ENCODE measurements around the gene XPO6. TPM values are rescaled to one million over a fixed set of nuclear protein-coding genes. Genes with fewer than 3 reads are reported as not detected.
"Not testable (repeated sequence)": the region's sequence is repeated elsewhere in the genome, so short reads cannot be mapped to it uniquely, and the experiment has no call there.

Gene XPO6
- total RNA-seq, 1 donor from 2014 or later, result 232 TPM

GRCh38 chr16:28120754-28121153 is 91.0 kb downstream of the XPO6 start:
- Mint-ChIP-seq H3K36me3 (ENCODE audit: unreplicated experiment) (no peaks in the 10 kb centered on the region), H3K27ac (ENCODE audit: unreplicated experiment) (no peak overlapping the region), H3K9me3 (ENCODE audit: unreplicated experiment) (peaks cover 1% of the 10 kb centered on the region), H3K27me3 (ENCODE audit: unreplicated experiment) (peaks cover 3% of the 10 kb centered on the region), H3K4me3 (ENCODE audit: unreplicated experiment) (no peak overlapping the region), H3K4me1 (ENCODE audit: low read depth, unreplicated experiment) (peaks cover 1% of the 10 kb centered on the region)
- DNase-seq, result no peak
- no peak for TF ChIP-seq CTCF (IDR thresholded peaks at IDR 0.05; ENCODE audit: partially characterized antibody, unreplicated experiment)

GRCh38 chr16:28118637-28119036 is 93.1 kb downstream of the XPO6 start:
- Mint-ChIP-seq H3K27me3 (ENCODE audit: unreplicated experiment) (peaks cover 3% of the 10 kb centered on the region), H3K4me3 (ENCODE audit: unreplicated experiment) (no peak overlapping the region), H3K4me1 (ENCODE audit: low read depth, unreplicated experiment) (peaks cover 1% of the 10 kb centered on the region), H3K9me3 (ENCODE audit: unreplicated experiment) (peaks cover 1% of the 10 kb centered on the region), H3K36me3 (ENCODE audit: unreplicated experiment) (no peaks in the 10 kb centered on the region), H3K27ac (ENCODE audit: unreplicated experiment) (no peak overlapping the region)
- no peak for TF ChIP-seq CTCF (IDR thresholded peaks at IDR 0.05; ENCODE audit: partially characterized antibody, unreplicated experiment)
- no peak for DNase-seq

GRCh38 chr16:28117168-28117565 is 94.6 kb downstream of the XPO6 start:
- peaks cover 3% of the 10 kb centered on the region for H3K27me3 Mint-ChIP-seq (ENCODE audit: unreplicated experiment)
- TF ChIP-seq CTCF (IDR thresholded peaks at IDR 0.05; ENCODE audit: partially characterized antibody, unreplicated experiment), result no peak
- H3K27ac Mint-ChIP-seq (ENCODE audit: unreplicated experiment), result no peak overlapping the region
- H3K4me1 Mint-ChIP-seq (ENCODE audit: low read depth, unreplicated experiment), result peaks cover 1% of the 10 kb centered on the region
- peaks cover 3% of the 10 kb centered on the region for H3K9me3 Mint-ChIP-seq (ENCODE audit: unreplicated experiment)
- no peak for DNase-seq
- no peaks in the 10 kb centered on the region for H3K36me3 Mint-ChIP-seq (ENCODE audit: unreplicated experiment)
- no peak overlapping the region for H3K4me3 Mint-ChIP-seq (ENCODE audit: unreplicated experiment)

- H3K27me3 Mint-ChIP-seq (ENCODE audit: unreplicated experiment); DNase-seq; H3K9me3 Mint-ChIP-seq (ENCODE audit: unreplicated experiment); H3K36me3 Mint-ChIP-seq (ENCODE audit: unreplicated experiment); H3K27ac Mint-ChIP-seq (ENCODE audit: unreplicated experiment); H3K4me1 Mint-ChIP-seq (ENCODE audit: low read depth, unreplicated experiment); H3K4me3 Mint-ChIP-seq (ENCODE audit: unreplicated experiment): not testable (repeated sequence)
These were observed 95.9 kb downstream of the XPO6 start for GRCh38 chr16:28115866-28116265.

- Mint-ChIP-seq H3K4me3 (ENCODE audit: unreplicated experiment) (no peak overlapping the region), H3K27me3 (ENCODE audit: unreplicated experiment) (peaks cover 3% of the 10 kb centered on the region), H3K36me3 (ENCODE audit: unreplicated experiment) (no peaks in the 10 kb centered on the region), H3K9me3 (ENCODE audit: unreplicated experiment) (peaks cover 5% of the 10 kb centered on the region), H3K27ac (ENCODE audit: unreplicated experiment) (peak overlapping the region; percentile 62), H3K4me1 (ENCODE audit: low read depth, unreplicated experiment) (peaks cover 1% of the 10 kb centered on the region)
- no peak for DNase-seq
- no peak for TF ChIP-seq CTCF (IDR thresholded peaks at IDR 0.05; ENCODE audit: partially characterized antibody, unreplicated experiment)
These were observed 98.9 kb downstream of the XPO6 start for GRCh38 chr16:28112908-28113307.

GRCh38 chr16:28110977-28111376 is 100.8 kb downstream of the XPO6 start:
- Mint-ChIP-seq H3K36me3 (ENCODE audit: unreplicated experiment) (no peaks in the 10 kb centered on the region), H3K9me3 (ENCODE audit: unreplicated experiment) (peaks cover 3% of the 10 kb centered on the region), H3K4me3 (ENCODE audit: unreplicated experiment) (no peak overlapping the region), H3K27me3 (ENCODE audit: unreplicated experiment) (peaks cover 2% of the 10 kb centered on the region), H3K27ac (ENCODE audit: unreplicated experiment) (no peak overlapping the region), H3K4me1 (ENCODE audit: low read depth, unreplicated experiment) (peaks cover 1% of the 10 kb centered on the region)
- DNase-seq, result no peak
- no peak for TF ChIP-seq CTCF (IDR thresholded peaks at IDR 0.05; ENCODE audit: partially characterized antibody, unreplicated experiment)
